DOHH2 (cell line): ENCODE data around the gene LTO1.

Experiments
- CTCF ChIP-seq: fragments of 200-600 bp; sonication (generic); IDR thresholded peaks from one replicate; pipeline ENCODE4 v1.5.1; 2014; ENCODE audit warnings: antibody characterized with exemption, mild to moderate bottlenecking, low read depth, low read length; ENCODE audit not compliant: poor library complexity, severe bottlenecking
- EZH2phosphoT487 ChIP-seq: fragments of 200-600 bp; sonication (generic); IDR thresholded peaks from 2 replicates; pipeline ENCODE4 v1.6.1; 2017; ENCODE audit warnings: borderline replicate concordance, mild to moderate bottlenecking, antibody characterized with exemption, low read length, moderate library complexity, mixed read lengths

GRCh38 chr11:69702239-69702691, 27.1 kb upstream of the LTO1 start:
- no peak for TF ChIP-seq CTCF
- no peak for TF ChIP-seq EZH2phosphoT487
